Osteocyte (in vitro differentiated cells): Measurements from ENCODE around the gene TEX101. TPM values are rescaled to one million over a fixed set of nuclear protein-coding genes. Genes with fewer than 3 reads are reported as not detected.

ENCODE experiments used
- DNase-seq: peaks from one replicate; pipeline ENCODE4 v3.0.0; 2021; ENCODE audit warnings: mixed read lengths; ENCODE audit not compliant: unreplicated experiment; ENCODE audit errors: extremely low spot score
- H3K27ac Mint-ChIP-seq: one replicate; pipeline ENCODE4 v1.8.0; 2021; ENCODE audit warnings: mild to moderate bottlenecking, mixed read lengths; ENCODE audit not compliant: unreplicated experiment
- H3K27me3 Mint-ChIP-seq: one replicate; pipeline ENCODE4 v1.8.0; 2021; ENCODE audit warnings: mixed read lengths; ENCODE audit not compliant: unreplicated experiment
- H3K36me3 Mint-ChIP-seq: one replicate; pipeline ENCODE4 v1.8.0; 2021; ENCODE audit warnings: mixed read lengths; ENCODE audit not compliant: unreplicated experiment
- H3K4me1 Mint-ChIP-seq: one replicate; pipeline ENCODE4 v1.8.0; 2021; ENCODE audit warnings: mixed read lengths; ENCODE audit not compliant: unreplicated experiment
- H3K4me3 Mint-ChIP-seq: one replicate; pipeline ENCODE4 v1.8.0; 2021; ENCODE audit warnings: mild to moderate bottlenecking, moderate library complexity, mixed read lengths; ENCODE audit not compliant: unreplicated experiment
- H3K9me3 Mint-ChIP-seq: one replicate; pipeline ENCODE4 v1.8.0; 2021; ENCODE audit warnings: mixed read lengths; ENCODE audit not compliant: unreplicated experiment
- total RNA-seq: library from RNA; stranded (reverse); gene quantifications from 2 replicates; pipeline ENCODE4 v1.2.1, GENCODE V29; 2021
- TF ChIP-seq, protein P1 (sequence below): fragments of 200-600 bp; sonication (generic); IDR thresholded peaks from 2 replicates; pipeline ENCODE4 v1.5.0; 2021; ENCODE audit warnings: antibody characterized with exemption, mild to moderate bottlenecking, moderate library complexity

The TEX101 gene
- total RNA-seq, 1 donor from 2014 or later, result not detected

- H3K9me3 Mint-ChIP-seq, result no peaks in the 10 kb centered on the region
- H3K4me3 Mint-ChIP-seq, result no peak overlapping the region
Measured at GRCh38 chr19:43423779-43424178, 9.1 kb downstream of the TEX101 start.

GRCh38 chr19:43425567-43426392 lies 11.1 kb downstream of the TEX101 start:
- no peaks in the 10 kb centered on the region for H3K4me1 Mint-ChIP-seq
- no peak overlapping the region for H3K4me3 Mint-ChIP-seq
- DNase-seq, result no peak
- no peaks in the 10 kb centered on the region for H3K36me3 Mint-ChIP-seq
- H3K27ac Mint-ChIP-seq, result no peak overlapping the region
- TF ChIP-seq, protein P1, sequence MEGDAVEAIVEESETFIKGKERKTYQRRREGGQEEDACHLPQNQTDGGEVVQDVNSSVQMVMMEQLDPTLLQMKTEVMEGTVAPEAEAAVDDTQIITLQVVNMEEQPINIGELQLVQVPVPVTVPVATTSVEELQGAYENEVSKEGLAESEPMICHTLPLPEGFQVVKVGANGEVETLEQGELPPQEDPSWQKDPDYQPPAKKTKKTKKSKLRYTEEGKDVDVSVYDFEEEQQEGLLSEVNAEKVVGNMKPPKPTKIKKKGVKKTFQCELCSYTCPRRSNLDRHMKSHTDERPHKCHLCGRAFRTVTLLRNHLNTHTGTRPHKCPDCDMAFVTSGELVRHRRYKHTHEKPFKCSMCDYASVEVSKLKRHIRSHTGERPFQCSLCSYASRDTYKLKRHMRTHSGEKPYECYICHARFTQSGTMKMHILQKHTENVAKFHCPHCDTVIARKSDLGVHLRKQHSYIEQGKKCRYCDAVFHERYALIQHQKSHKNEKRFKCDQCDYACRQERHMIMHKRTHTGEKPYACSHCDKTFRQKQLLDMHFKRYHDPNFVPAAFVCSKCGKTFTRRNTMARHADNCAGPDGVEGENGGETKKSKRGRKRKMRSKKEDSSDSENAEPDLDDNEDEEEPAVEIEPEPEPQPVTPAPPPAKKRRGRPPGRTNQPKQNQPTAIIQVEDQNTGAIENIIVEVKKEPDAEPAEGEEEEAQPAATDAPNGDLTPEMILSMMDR, result peak; percentile 43
- H3K9me3 Mint-ChIP-seq, result no peaks in the 10 kb centered on the region
- H3K27me3 Mint-ChIP-seq, result peaks cover 25% of the 10 kb centered on the region

More at GRCh38 chr19:43423779-43424178, 9.1 kb downstream of the TEX101 start:
- Mint-ChIP-seq H3K27me3 (peaks cover 24% of the 10 kb centered on the region), H3K36me3 (no peaks in the 10 kb centered on the region), H3K27ac (no peak overlapping the region), H3K4me1 (no peaks in the 10 kb centered on the region)
- TF ChIP-seq, protein P1, result no peak
- DNase-seq, result no peak

DNA sequence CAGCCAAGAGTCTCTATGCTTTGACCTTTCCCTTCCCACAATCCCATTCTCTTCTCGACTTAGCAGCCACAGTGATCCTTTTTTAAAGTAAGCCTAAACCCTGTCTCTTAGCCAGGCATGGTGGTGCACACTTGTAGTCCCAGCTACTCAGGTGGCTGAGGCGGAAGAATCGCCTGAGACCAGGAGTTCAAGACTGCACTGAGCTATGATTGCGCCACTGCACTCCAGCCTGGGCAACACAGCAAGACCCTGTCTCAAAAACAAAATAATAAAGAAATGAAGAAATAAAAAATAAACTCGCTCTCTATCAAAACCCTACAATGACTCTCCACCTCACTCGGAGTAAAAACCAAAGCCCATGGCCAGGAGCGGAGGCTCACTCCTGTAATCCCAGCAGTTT lies 14.7 kb downstream of the TEX101 start:
- H3K27me3 Mint-ChIP-seq, result peaks cover 19% of the 10 kb centered on the region
- H3K4me1 Mint-ChIP-seq, result no peaks in the 10 kb centered on the region
- no peak for DNase-seq
- no peak overlapping the region for H3K4me3 Mint-ChIP-seq
- H3K9me3 Mint-ChIP-seq, result no peaks in the 10 kb centered on the region
- TF ChIP-seq, protein P1, result no peak
- H3K27ac Mint-ChIP-seq, result no peak overlapping the region
- no peaks in the 10 kb centered on the region for H3K36me3 Mint-ChIP-seq

DNA sequence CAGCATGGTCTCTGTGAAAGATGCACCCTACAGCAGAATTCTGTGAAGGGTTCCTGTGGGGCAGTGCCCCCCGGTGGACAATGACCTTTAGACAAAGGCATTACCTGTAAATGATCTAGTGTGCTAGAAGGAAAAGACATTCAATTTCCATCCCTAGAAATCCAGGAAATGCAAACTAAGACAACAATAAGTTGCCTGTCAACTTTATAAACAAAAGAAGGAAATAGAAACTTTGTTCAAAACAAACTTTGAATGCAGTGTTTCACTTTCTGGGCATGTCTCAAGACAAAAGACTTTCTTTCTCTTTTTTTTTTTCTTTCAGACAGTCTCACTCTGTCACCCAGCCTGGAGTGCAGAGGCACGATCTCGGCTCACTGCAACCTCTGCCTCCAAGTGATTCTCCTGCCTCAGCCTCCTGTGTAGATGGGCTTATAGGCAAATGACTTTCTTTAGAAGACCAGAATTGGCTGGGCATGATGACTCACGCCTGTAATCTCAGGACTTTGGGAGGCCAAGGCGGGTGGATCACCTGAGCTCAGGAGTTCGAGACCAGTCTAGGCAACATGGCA lies 15.5 kb downstream of the TEX101 start:
- Mint-ChIP-seq H3K36me3 (no peaks in the 10 kb centered on the region), H3K27me3 (peaks cover 18% of the 10 kb centered on the region), H3K4me3 (no peak overlapping the region), H3K27ac (no peak overlapping the region), H3K9me3 (no peaks in the 10 kb centered on the region), H3K4me1 (no peaks in the 10 kb centered on the region)
- TF ChIP-seq, protein P1, result no peak
- no peak for DNase-seq

DNA sequence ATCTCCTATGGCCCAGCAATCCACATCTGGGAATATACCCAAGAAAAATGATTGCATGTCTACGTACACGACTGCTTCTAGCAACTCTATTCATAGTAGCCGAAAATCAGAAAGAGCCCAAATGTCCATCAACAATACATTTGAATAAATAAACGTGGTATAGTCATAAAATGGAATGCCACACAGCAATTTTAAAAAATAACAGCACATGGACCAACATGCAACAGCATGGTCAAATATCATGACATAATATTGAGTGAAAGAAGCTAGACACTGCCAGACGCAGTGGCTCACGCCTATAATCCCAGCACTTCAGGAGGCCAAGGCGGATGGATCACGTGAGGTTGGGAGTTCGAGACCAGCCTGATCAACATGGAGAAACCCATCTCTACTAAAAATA lies 16.3 kb downstream of the TEX101 start:
- DNase-seq, result no peak
- no peaks in the 10 kb centered on the region for H3K9me3 Mint-ChIP-seq
- H3K4me1 Mint-ChIP-seq, result no peaks in the 10 kb centered on the region
- TF ChIP-seq, protein P1, result no peak
- H3K27me3 Mint-ChIP-seq, result peaks cover 15% of the 10 kb centered on the region
- no peak overlapping the region for H3K4me3 Mint-ChIP-seq
- H3K36me3 Mint-ChIP-seq, result no peaks in the 10 kb centered on the region
- no peak overlapping the region for H3K27ac Mint-ChIP-seq
